GM19328 (cell line): ENCODE data around the gene AGPAT2.

Experiments used
- ATAC-seq: cut with Tn5 transposase; IDR thresholded peaks from one replicate; pipeline ENCODE4 v1.9.1; 2021; ENCODE audit warnings: mild to moderate bottlenecking, moderate library complexity; ENCODE audit not compliant: unreplicated experiment

AGPAT2 gene

GRCh38 chr9:136629001-136629878 is 58.0 kb downstream of the AGPAT2 start:
- ATAC-seq: no peak

DNA sequence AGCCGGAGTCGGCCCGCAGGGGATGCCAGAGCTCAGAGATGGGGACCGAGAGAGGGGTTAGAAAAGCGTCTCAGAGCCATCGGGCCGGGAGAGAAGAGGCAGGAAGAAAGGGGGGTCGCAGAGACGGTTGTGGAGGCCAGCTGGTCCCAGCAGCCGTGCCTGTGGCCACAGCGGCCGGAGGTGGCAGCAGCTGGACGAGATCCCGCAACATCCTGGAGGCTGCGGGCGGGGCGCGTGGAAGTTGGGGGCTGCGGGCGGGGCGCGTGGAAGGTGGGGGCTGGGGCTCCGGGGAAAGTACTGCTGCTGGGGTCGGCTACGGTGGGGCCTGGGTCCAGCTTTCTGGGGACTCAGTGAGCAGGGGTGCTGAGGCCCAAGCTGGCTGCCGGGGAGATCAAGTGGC is 59.0 kb downstream of the AGPAT2 start:
- no peak for ATAC-seq

- ATAC-seq: no peak
Measured at GRCh38 chr9:136627703-136628102, 59.6 kb downstream of the AGPAT2 start.

GRCh38 chr9:136626740-136627642 is 60.3 kb downstream of the AGPAT2 start:
- ATAC-seq: no peak

GRCh38 chr9:136626066-136626725 is 61.1 kb downstream of the AGPAT2 start:
- no peak for ATAC-seq

DNA sequence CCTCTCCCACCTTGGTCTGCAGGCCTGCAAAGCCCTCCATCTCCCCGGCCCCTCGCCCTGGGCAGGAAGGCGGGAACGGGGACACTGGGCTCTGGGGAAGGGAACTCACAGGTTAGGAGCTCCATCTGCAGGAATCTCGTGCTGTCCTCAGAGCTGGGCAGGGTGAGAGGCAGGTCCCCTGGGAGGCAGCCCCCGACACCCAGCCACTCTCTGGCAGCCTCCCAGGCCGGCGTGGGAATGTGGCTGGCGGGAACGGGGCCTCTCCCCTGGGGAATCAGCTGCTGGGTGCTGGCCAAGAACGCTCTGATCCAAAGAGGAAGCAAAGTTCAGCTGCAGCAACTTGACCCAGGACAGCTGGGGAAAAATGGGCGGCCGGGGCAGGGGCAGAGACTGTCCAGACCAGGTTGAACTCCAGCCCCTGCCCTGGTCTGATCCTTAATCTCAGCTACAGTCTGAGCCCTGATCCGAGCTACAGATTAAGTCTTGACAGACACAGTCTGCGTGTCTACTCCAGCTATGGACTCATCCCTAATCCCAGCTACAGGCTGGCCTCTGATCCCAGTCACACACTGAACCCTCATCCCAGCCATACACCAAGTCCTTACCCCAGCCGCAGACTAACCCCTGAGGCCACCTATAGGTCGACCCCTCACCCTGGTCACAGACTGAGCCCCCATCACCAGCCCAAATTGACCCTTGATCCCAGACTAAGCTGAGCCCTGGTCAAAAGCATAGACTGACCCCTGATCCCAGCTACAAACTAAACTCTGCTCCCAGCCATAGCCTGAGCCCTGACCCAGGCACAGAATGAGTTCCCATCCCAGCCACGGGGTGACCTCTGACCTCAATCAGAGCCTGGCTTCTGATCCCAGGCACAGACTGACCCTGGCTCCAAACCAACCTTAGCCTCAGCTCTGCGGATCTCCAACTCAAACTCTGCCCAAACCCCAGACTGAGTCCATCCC is 61.9 kb downstream of the AGPAT2 start:
- ATAC-seq: no peak

DNA sequence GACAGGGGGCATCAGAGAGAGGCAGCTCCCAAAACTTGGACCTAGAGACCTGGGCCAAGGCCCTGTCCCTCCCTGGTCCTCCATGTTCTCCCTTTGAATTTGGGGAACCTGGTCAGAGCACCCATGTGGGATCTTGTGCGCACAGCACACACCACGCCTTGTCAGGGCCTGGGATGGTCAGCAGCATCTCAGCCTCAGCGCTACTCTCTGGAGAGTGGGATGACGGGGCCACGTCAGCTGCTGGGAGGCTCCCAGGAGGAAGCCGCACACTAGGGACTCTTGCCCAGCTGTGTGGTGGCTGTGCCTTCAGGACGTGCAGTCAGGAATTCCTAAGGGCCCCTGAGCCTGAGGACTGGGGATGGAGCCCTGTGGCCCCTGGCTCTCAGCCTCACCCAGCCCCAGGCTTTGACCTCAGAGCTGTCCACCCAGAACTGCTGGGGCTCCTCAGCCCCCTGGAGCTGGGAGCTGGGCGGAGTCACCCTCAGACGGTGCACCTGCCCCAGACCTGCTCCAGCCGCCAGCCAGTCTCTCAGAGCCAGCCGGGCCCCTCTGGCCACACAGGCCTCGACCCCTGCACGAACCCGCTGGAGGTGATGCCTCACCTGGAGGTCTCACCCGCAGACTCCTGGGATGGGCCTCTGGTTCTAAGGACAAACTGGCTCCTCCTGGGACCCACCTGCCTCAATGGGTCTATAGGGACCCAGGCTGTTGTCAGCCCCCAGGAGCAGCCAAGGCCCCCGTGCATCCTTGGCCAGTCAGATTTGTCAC is 62.9 kb downstream of the AGPAT2 start:
- no peak for ATAC-seq

DNA sequence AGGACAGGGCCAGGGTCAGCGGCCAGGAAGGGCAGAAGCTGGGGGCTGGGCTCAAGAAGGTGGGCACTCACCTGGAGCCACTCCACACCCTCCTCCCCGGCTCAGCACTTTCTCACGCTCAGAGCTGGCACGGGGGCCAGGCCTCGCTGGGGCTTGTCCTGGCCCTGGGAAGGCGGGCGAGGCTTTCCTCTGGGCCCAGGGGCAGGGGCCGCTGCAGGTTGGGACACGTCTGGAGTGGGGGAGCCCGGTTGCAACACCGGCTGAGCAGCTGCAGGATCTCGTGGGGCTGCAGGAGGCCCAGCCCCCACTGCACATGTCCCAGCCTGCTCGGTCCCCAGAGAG is 63.4 kb downstream of the AGPAT2 start:
- ATAC-seq: no peak
